Stomach (tissue), 9 donors: ENCODE measurements around the gene TCF12. TPM values are rescaled to one million over a fixed set of nuclear protein-coding genes. Genes with fewer than 3 reads are reported as not detected.

Experiments used
- DNase-seq, 2 donors: peaks; one replicate each; pipeline versions ENCODE4 v3.0.0 to v3.0.0-alpha.2; 2013 to 2019
- H3K27ac ChIP-seq, 5 donors: fragments of 200-600 bp in 4 of 5; sonication (generic) in 4 of 5; one replicate each; pipeline ENCODE4 v1.5.1; 2013 to 2019; ENCODE audit warnings: mild to moderate bottlenecking in 1 of 5, moderate library complexity in 1 of 5
- H3K27me3 ChIP-seq, 3 donors: fragments of 200-600 bp; sonication (generic); one replicate each; pipeline ENCODE4 v1.5.1; 2017 to 2019; ENCODE audit warnings: mixed run types in 1 of 3
- H3K36me3 ChIP-seq, 4 donors: fragments of 200-600 bp; sonication (generic); 1 replicate in 3 of 4; 2 replicates in 1 of 4; pipeline ENCODE4 v1.5.1; 2016 to 2019
- H3K4me1 ChIP-seq, 4 donors: fragments of 200-600 bp; sonication (generic); one replicate each; pipeline ENCODE4 v1.5.1; 2016 to 2019
- H3K4me3 ChIP-seq, 4 donors: fragments of 200-600 bp; sonication (generic) in 3 of 4; one replicate each; pipeline ENCODE4 v1.5.1; 2016 to 2019; ENCODE audit warnings: mild to moderate bottlenecking in 1 of 4
- H3K9me3 ChIP-seq, 4 donors: fragments of 200-600 bp; sonication (generic); one replicate each; pipeline ENCODE4 v1.5.1; 2016 to 2019
- EP300 ChIP-seq: sonication (generic); formaldehyde crosslinking; IDR thresholded peaks from one replicate; pipeline ENCODE4 v1.6.1; 2017; ENCODE audit warnings: antibody characterized with exemption
- POLR2A ChIP-seq, 4 donors: fragments of 450-650 bp; IDR thresholded peaks; one replicate each; pipeline ENCODE4 v1.6.1; 2016; ENCODE audit warnings: antibody characterized with exemption in 4 of 4, control low read depth in 2 of 4, mild to moderate bottlenecking in 1 of 4, moderate library complexity in 1 of 4
- POLR2AphosphoS5 ChIP-seq, 3 donors: sonication (generic); formaldehyde crosslinking; IDR thresholded peaks; one replicate each; pipeline ENCODE4 v1.6.1; 2016; ENCODE audit warnings: antibody characterized with exemption in 3 of 3
- WGBS, 5 donors: extraction: QIAGEN DNeasy Blood & Tissue Kit in 3 of 5; methylation state at CpG; one replicate each; pipeline versions ENCODE4 v1.1.5 to v1.1.7; 2013 to 2018; 5-methylcytosine and 5-hydroxymethylcytosine counted together
- intact Hi-C: fragments of 100-400 bp; cut with DNase I; formaldehyde crosslinking; loops from one replicate; pipeline ENCODE4 v1.15.1; 2023; ENCODE audit warnings: low total_unique reads
- polyA plus RNA-seq, 3 donors: library from polyadenylated mRNA; stranded (reverse); fragments of 200-250 nt; gene quantifications; one replicate each; pipeline ENCODE4 v1.2.3, GENCODE V29; 2013
- total RNA-seq, 5 donors: library from RNA; depleted of rRNA; stranded (reverse); fragments of >200 nt; gene quantifications; one replicate each; pipeline versions ENCODE4 v1.1.0 to v1.2.3, GENCODE V29; 2014 to 2016
- TF ChIP-seq, protein P1 (sequence below), 7 experiments: fragments of 450-650 bp in 4 of 7; fragments of 200-600 bp in 3 of 7; sonication (generic) in 3 of 7; IDR thresholded peaks; one replicate each; pipeline ENCODE4 v1.5.1; 2016 to 2019; ENCODE audit warnings: antibody characterized with exemption in 7 of 7, control low read depth in 2 of 7, mild to moderate bottlenecking in 1 of 7
- donor health status: healthy with polysubstance abuse.
- donor health status: Bipolar disorder and iron deficiency.
- donor health status: healthy.

Gene TCF12
- total and polyA plus RNA-seq, 8 donors, result 11.2 to 462 (median 130) TPM

DNA sequence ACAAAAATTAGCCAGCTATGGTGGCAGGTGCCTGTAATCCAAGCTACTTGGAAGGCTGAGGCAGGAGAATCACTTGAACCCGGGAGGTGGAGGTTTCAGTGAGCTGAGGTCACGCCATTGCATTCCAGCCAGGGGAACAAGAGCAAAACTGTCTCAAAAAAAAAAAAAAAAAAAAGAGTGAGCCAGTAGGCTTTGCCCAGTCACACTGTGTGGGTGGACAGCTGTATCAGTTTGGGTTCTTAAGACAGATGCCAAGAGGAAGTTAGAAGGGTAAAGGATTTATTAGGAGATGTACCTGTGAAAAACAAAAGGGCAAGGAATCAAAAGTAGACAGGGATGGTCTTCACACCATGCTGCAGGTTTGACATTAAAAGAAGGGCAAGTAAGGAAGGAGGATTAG, 371.7 kb downstream of the TCF12 start:
- DNase-seq, result no peak
- Histone ChIP-seq H3K4me1 (no peaks in the 10 kb centered on the region), H3K9me3 (no peaks in the 10 kb centered on the region), H3K27ac (no peak overlapping the region), H3K27me3 (no peaks in the 10 kb centered on the region), H3K36me3 (peaks cover 19 to 64% (median 52%) of the 10 kb centered on the region in 4 donors), H3K4me3 (no peak overlapping the region)
- intact Hi-C loops, result no loop called here
- WGBS, 5 donors, result 94 to 100% (median 95%) methylated on average over 2 of the region's 2 CpGs
- TF ChIP-seq POLR2AphosphoS5 (IDR thresholded peaks at IDR 0.05) (no peak), EP300 (no peak), POLR2A (IDR thresholded peaks at IDR 0.05) (no peak)
- TF ChIP-seq, protein P1, sequence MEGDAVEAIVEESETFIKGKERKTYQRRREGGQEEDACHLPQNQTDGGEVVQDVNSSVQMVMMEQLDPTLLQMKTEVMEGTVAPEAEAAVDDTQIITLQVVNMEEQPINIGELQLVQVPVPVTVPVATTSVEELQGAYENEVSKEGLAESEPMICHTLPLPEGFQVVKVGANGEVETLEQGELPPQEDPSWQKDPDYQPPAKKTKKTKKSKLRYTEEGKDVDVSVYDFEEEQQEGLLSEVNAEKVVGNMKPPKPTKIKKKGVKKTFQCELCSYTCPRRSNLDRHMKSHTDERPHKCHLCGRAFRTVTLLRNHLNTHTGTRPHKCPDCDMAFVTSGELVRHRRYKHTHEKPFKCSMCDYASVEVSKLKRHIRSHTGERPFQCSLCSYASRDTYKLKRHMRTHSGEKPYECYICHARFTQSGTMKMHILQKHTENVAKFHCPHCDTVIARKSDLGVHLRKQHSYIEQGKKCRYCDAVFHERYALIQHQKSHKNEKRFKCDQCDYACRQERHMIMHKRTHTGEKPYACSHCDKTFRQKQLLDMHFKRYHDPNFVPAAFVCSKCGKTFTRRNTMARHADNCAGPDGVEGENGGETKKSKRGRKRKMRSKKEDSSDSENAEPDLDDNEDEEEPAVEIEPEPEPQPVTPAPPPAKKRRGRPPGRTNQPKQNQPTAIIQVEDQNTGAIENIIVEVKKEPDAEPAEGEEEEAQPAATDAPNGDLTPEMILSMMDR (IDR thresholded peaks at IDR 0.05), result no peak

DNA sequence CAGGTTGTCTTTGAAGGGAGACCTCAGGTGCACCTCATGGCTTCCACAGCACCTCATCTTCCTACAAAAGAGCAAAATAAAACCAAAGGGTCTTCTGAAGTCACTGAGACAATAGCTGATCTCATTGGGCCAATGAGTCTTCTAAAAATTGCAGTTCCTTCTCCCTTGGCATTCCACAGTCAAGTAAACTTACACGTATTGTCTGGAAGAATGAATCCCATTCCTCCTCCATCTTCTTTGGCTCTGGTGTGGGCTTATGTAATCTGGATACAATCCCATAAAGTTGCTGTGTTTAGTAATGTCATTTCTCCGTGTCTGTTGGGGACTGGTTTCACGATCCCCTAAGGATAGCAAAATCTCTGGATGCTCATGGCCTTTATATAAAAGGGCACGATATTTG, 372.4 kb downstream of the TCF12 start:
- intact Hi-C loops, result no loop called here
- no peaks in the 10 kb centered on the region for H3K9me3 ChIP-seq
- no peaks in the 10 kb centered on the region for H3K27me3 ChIP-seq
- H3K4me1 ChIP-seq, result no peaks in the 10 kb centered on the region
- peaks cover 19 to 58% (median 46%) of the 10 kb centered on the region in 4 donors for H3K36me3 ChIP-seq
- DNase-seq, result no peak
- TF ChIP-seq POLR2A (IDR thresholded peaks at IDR 0.05) (no peak), EP300 (no peak), POLR2AphosphoS5 (IDR thresholded peaks at IDR 0.05) (no peak)
- TF ChIP-seq, protein P1 (IDR thresholded peaks at IDR 0.05), result no peak
- no peak overlapping the region for H3K4me3 ChIP-seq
- 90 to 95% (median 94%) methylated on average over 4 of the region's 4 CpGs for WGBS, 5 donors
- H3K27ac ChIP-seq, result no peak overlapping the region

DNA sequence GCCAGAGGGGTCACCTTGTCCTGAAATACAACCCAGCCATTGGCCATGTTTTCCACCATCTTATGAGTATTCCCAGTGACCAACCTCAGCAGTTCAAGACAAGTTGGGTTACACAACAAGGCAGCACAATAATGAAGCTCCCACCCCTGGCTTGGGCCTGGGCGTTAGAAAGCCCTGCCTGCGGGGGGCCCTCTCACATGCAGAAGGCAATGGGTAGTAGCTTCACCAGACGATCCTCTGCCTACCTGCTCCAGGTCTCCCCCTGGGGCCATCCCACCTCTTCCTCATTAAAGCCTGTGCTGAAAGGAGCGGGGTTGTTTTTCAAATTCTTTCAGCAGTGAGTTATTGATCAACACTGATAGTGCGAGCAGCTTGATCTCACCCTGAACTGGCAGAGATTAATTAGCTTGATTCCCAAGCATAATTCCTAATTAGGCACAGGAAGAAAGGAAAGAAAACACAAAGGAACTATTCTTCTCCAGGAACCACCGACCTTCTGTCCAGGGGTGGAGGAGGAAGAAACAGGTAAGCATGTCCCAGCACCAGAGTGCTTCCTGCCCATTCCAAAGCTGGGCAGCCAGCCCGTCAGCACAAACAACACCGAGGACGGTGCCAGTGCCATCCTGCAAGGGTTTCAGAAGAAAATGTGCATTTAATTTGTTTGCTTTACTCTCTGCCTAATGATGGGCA, 378.2 kb downstream of the TCF12 start:
- peaks cover 0 to 12% (median 0%) of the 10 kb centered on the region in 4 donors for H3K4me1 ChIP-seq
- no peaks in the 10 kb centered on the region for H3K9me3 ChIP-seq
- 31 to 67% (median 45%) methylated on average over 9 of the region's 9 CpGs for WGBS, 5 donors
- H3K27ac ChIP-seq, result no peak overlapping the region
- TF ChIP-seq POLR2A (IDR thresholded peaks at IDR 0.05) (no peak), EP300 (no peak), POLR2AphosphoS5 (IDR thresholded peaks at IDR 0.05) (no peak)
- TF ChIP-seq, protein P1 (IDR thresholded peaks at IDR 0.05), result no peak
- peaks cover 0 to 2% (median under 1%) of the 10 kb centered on the region in 4 donors for H3K36me3 ChIP-seq
- no peaks in the 10 kb centered on the region for H3K27me3 ChIP-seq
- H3K4me3 ChIP-seq, result no peak overlapping the region
- intact Hi-C loops, result no loop called here
- DNase-seq, result no peak

DNA sequence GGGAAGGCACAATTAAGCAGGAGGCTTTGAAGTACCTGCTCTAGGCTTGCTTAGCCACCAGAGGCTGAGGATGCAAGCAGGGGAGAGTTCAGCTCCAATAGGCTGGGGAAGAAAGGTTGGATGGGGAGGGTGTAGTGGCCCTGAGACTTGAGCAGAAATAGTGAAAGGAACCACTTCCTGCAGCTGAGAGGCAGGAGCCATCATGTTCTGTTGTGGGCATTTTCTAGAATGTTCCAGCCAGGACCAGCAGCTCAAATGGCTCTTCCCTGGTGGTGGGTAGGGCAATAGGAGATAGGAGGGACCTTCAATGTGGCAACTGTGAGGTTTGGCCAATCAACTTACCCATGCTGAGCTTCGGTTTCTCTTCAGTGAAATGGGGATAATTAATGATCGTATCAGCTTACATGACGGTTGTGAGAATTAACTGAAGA, 378.7 kb downstream of the TCF12 start:
- no peak for TF ChIP-seq POLR2AphosphoS5 (IDR thresholded peaks at IDR 0.05)
- no peak for TF ChIP-seq POLR2A (IDR thresholded peaks at IDR 0.05)
- TF ChIP-seq, protein P1 (IDR thresholded peaks at IDR 0.05), result no peak
- no peak for TF ChIP-seq EP300
- Histone ChIP-seq H3K27me3 (no peaks in the 10 kb centered on the region), H3K27ac (no peak overlapping the region), H3K4me1 (peaks cover 0 to 12% (median 0%) of the 10 kb centered on the region in 4 donors), H3K36me3 (no peaks in the 10 kb centered on the region), H3K9me3 (no peaks in the 10 kb centered on the region), H3K4me3 (no peak overlapping the region)
- 85 to 95% (median 93%) methylated on average over 3 of the region's 3 CpGs for WGBS, 5 donors
- DNase-seq, result peak in 1 of 2 donors; percentile 17
- intact Hi-C loops, result no loop called here
